Gastroesophageal sphincter (tissue), 4 donors: ENCODE data around the gene MACIR. TPM values are rescaled to one million over a fixed set of nuclear protein-coding genes. Genes with fewer than 3 reads are reported as not detected.

Experiments used
- ATAC-seq: fragments of 150-250 bp; one replicate; pipeline ENCODE4 v1.9.1; 2016; ENCODE audit warnings: mild to moderate bottlenecking, moderate library complexity
- H3K27ac ChIP-seq, 4 donors: fragments of 200-600 bp; sonication (generic) in 3 of 4; 1 replicate in 3 of 4; 2 replicates in 1 of 4; pipeline ENCODE4 v1.5.1; 2016 to 2019
- H3K27me3 ChIP-seq: fragments of 200-600 bp; sonication (generic); one replicate; pipeline ENCODE4 v1.5.1; 2019
- H3K36me3 ChIP-seq, 2 donors: fragments of 200-600 bp; sonication (generic); one replicate each; pipeline ENCODE4 v1.5.1; 2019; ENCODE audit warnings: control low read depth in 1 of 2
- H3K4me1 ChIP-seq, 3 donors: fragments of 200-600 bp; sonication (generic); 1 replicate in 2 of 3; 2 replicates in 1 of 3; pipeline ENCODE4 v1.5.1; 2016 to 2019; ENCODE audit warnings: control low read depth in 2 of 3
- H3K4me3 ChIP-seq, 2 donors: fragments of 200-600 bp; sonication (generic); one replicate each; pipeline ENCODE4 v1.5.1; 2019; ENCODE audit warnings: mild to moderate bottlenecking in 1 of 2, moderate library complexity in 1 of 2
- H3K9me3 ChIP-seq, 3 donors: fragments of 200-600 bp; sonication (generic); one replicate each; pipeline ENCODE4 v1.5.1; 2017 to 2019; ENCODE audit warnings: control low read depth in 2 of 3
- CTCF ChIP-seq, 4 experiments: fragments of 200-600 bp in 2 of 4; fragments of 450-650 bp in 2 of 4; sonication (generic) in 1 of 4; IDR thresholded peaks; one replicate each; pipeline ENCODE4 v1.5.1; 2017 to 2019; ENCODE audit warnings: antibody characterized with exemption in 4 of 4, mild to moderate bottlenecking in 2 of 4, moderate library complexity in 2 of 4
- EP300 ChIP-seq: sonication (generic); formaldehyde crosslinking; IDR thresholded peaks from one replicate; pipeline ENCODE4 v1.6.1; 2017; ENCODE audit warnings: antibody characterized with exemption, mild to moderate bottlenecking
- POLR2A ChIP-seq, 2 donors: fragments of 450-650 bp; IDR thresholded peaks; one replicate each; pipeline ENCODE4 v1.6.1; 2017; ENCODE audit warnings: antibody characterized with exemption in 2 of 2, mild to moderate bottlenecking in 2 of 2, moderate library complexity in 1 of 2
- POLR2AphosphoS5 ChIP-seq: sonication (generic); formaldehyde crosslinking; IDR thresholded peaks from one replicate; pipeline ENCODE4 v1.6.1; 2017; ENCODE audit warnings: antibody characterized with exemption
- WGBS, 2 donors: methylation state at CpG; one replicate each; pipeline ENCODE4 v1.1.5; 2018; ENCODE audit warnings: low coverage in 1 of 2; 5-methylcytosine and 5-hydroxymethylcytosine counted together
- total RNA-seq, 4 donors: library from RNA; depleted of rRNA; stranded (reverse); fragments of >200 nt; gene quantifications; one replicate each; pipeline ENCODE4 v1.1.0, GENCODE V29; 2016

Gene MACIR
- total RNA-seq, 4 donors from 2014 or later, result 3.9 to 12.2 (median 8.0) TPM

GRCh38 chr5:103315455-103315854, 56.9 kb downstream of the MACIR start:
- 77 to 100% methylated on average over 3 of the region's 3 CpGs for WGBS, 2 donors
- no peak for ATAC-seq

GRCh38 chr5:103327451-103327850, 68.9 kb downstream of the MACIR start:
- no peaks in the 10 kb centered on the region for H3K4me1 ChIP-seq
- no peak for ATAC-seq
- no peak overlapping the region for H3K27ac ChIP-seq
- H3K9me3 ChIP-seq, result no peaks in the 10 kb centered on the region
- TF ChIP-seq EP300 (no peak), POLR2A (IDR thresholded peaks at IDR 0.05) (no peak), CTCF (IDR thresholded peaks at IDR 0.05) (no peak), POLR2AphosphoS5 (no peak)
- H3K27me3 ChIP-seq, result no peaks in the 10 kb centered on the region
- no peaks in the 10 kb centered on the region for H3K36me3 ChIP-seq
- 90 to 100% methylated on average over 1 of the region's 1 CpG for WGBS, 2 donors
- H3K4me3 ChIP-seq, result no peak overlapping the region

More at GRCh38 chr5:103315455-103315854, 56.9 kb downstream of the MACIR start:
- H3K9me3 ChIP-seq, result no peaks in the 10 kb centered on the region
- H3K36me3 ChIP-seq, result no peaks in the 10 kb centered on the region
- H3K4me3 ChIP-seq, result no peak overlapping the region
- TF ChIP-seq EP300, result no peak
- no peak for TF ChIP-seq CTCF (IDR thresholded peaks at IDR 0.05)
- no peak for TF ChIP-seq POLR2A (IDR thresholded peaks at IDR 0.05)
- TF ChIP-seq POLR2AphosphoS5, result no peak
- no peak overlapping the region for H3K27ac ChIP-seq
- no peaks in the 10 kb centered on the region for H3K4me1 ChIP-seq
- H3K27me3 ChIP-seq, result no peaks in the 10 kb centered on the region

- Histone ChIP-seq H3K27me3 (no peaks in the 10 kb centered on the region), H3K4me1 (no peaks in the 10 kb centered on the region), H3K4me3 (no peak overlapping the region), H3K9me3 (no peaks in the 10 kb centered on the region), H3K27ac (no peak overlapping the region), H3K36me3 (no peaks in the 10 kb centered on the region)
- TF ChIP-seq EP300 (no peak), CTCF (IDR thresholded peaks at IDR 0.05) (no peak), POLR2A (IDR thresholded peaks at IDR 0.05) (no peak), POLR2AphosphoS5 (no peak)
- ATAC-seq, result no peak
Observed at GRCh38 chr5:103327893-103328292, 69.3 kb downstream of the MACIR start.

Other genes with a start within 250 kb of the MACIR start
- 10 to 100 TPM in 1 of 4 donors, 1 to 10 TPM in 3; 5.5 to 10.3 (median 6.0) TPM for gene GIN1, start 138.6 kb upstream of the MACIR start, total RNA-seq
- 10 to 100 TPM; 19.8 to 42.8 (median 38.2) TPM for gene PPIP5K2, start 138.5 kb upstream of the MACIR start, total RNA-seq